22Rv1 (cell line): Measurements from ENCODE around the gene STK17A.

ENCODE experiments used
- ZFX ChIP-seq: fragments of 450-650 bp; IDR thresholded peaks from 2 replicates; pipeline ENCODE4 v1.6.1; 2017; ENCODE audit warnings: antibody characterized with exemption, borderline replicate concordance
- TF ChIP-seq, protein P1 (sequence below): fragments of 450-650 bp; IDR thresholded peaks from 2 replicates; pipeline ENCODE4 v1.5.1; 2017; ENCODE audit warnings: mild to moderate bottlenecking

DNA sequence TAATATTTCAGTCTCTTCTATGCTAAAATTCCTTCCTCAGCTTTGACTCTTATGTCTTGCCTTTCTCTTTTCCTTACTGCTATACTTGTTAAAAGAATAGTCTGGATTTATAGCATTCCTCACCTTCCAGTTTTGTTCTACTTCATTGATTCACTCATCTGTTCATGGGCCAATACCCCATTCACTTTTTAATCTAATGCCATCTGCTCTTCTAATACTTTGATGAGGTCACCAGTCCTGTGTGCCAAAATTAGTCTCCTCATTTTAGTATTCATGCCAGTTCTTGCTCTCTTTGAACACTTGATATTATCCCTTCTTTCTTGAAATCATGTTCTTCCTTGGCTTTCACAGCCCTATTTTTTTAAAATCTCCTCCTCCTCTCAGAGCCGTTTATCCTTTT is 19.3 kb downstream of the STK17A start:
- TF ChIP-seq, protein P1, sequence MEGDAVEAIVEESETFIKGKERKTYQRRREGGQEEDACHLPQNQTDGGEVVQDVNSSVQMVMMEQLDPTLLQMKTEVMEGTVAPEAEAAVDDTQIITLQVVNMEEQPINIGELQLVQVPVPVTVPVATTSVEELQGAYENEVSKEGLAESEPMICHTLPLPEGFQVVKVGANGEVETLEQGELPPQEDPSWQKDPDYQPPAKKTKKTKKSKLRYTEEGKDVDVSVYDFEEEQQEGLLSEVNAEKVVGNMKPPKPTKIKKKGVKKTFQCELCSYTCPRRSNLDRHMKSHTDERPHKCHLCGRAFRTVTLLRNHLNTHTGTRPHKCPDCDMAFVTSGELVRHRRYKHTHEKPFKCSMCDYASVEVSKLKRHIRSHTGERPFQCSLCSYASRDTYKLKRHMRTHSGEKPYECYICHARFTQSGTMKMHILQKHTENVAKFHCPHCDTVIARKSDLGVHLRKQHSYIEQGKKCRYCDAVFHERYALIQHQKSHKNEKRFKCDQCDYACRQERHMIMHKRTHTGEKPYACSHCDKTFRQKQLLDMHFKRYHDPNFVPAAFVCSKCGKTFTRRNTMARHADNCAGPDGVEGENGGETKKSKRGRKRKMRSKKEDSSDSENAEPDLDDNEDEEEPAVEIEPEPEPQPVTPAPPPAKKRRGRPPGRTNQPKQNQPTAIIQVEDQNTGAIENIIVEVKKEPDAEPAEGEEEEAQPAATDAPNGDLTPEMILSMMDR: no peak
- TF ChIP-seq ZFX: no peak
